Measurements from ENCODE around the gene CDH4.

Gene CDH4

GRCh38 chr20:61455508-61456215 lies 203.6 kb downstream of the CDH4 start:
- Histone ChIP-seq H3K9me3 (replicated peaks in 1 of 2; ENCODE audit: control insufficient read depth in 2 of 2, insufficient read depth in 1 of 2, low read depth in 1 of 2, low read length in 2 of 2) (peaks cover 0 to 10% of the 10 kb centered on the region in 2 donors), H3K4me1 (ENCODE audit: control insufficient read depth in 2 of 2, insufficient read depth in 1 of 2, low read depth in 1 of 2, low read length in 2 of 2) (peaks cover 0 to 2% of the 10 kb centered on the region in 2 donors), H3K4me3 (ENCODE audit: low read length in 2 of 2) (no peak overlapping the region), H3K18ac (ENCODE audit: low read length) (no peak overlapping the region), H3K4me2 (ENCODE audit: insufficient read depth, low read length, poor library complexity, severe bottlenecking) (no peak overlapping the region), H2BK12ac (ENCODE audit: low read length) (no peak overlapping the region), H2BK120ac (ENCODE audit: low read depth, low read length) (no peak overlapping the region), H2AFZ (ENCODE audit: low read length) (no peak overlapping the region), H3K23ac (ENCODE audit: low read depth, low read length, poor library complexity) (no peak overlapping the region), H2BK5ac (ENCODE audit: low read length) (no peak overlapping the region), H3K27me3 (ENCODE audit: control insufficient read depth in 3 of 3, insufficient read depth in 3 of 3, low read depth in 1 of 3, low read length in 3 of 3) (no peaks in the 10 kb centered on the region), H3K36me3 (replicated peaks in 1 of 2; ENCODE audit: control insufficient read depth in 2 of 2, insufficient read depth in 2 of 2, low read length in 2 of 2) (no peaks in the 10 kb centered on the region), H3K14ac (ENCODE audit: low read length) (no peak overlapping the region), H2AK5ac (ENCODE audit: low read depth, low read length) (no peak overlapping the region), H3K79me1 (ENCODE audit: low read depth, low read length) (peaks cover 6% of the 10 kb centered on the region), H2BK15ac (ENCODE audit: low read length) (no peak overlapping the region), H3K27ac (replicated peaks; ENCODE audit: low read length) (no peak overlapping the region), H3K9ac (ENCODE audit: low read depth, low read length, poor library complexity) (no peak overlapping the region), H4K8ac (ENCODE audit: low read depth, low read length) (no peak overlapping the region), H3K4ac (ENCODE audit: low read length) (no peak overlapping the region), H4K91ac (ENCODE audit: low read depth, low read length, poor library complexity) (no peak overlapping the region)
- WGBS, 2 donors (ENCODE audit: extremely low coverage in 2 of 2, insufficient read length in 2 of 2, insufficient replicate concordance in 1 of 2), result no CpG with 5 or more reads among the region's 6 CpGs
- no peak for DNase-seq (ENCODE audit: low spot score)

- H3K27me3 ChIP-seq (ENCODE audit: control insufficient read depth in 3 of 3, insufficient read depth in 3 of 3, low read depth in 1 of 3, low read length in 3 of 3), result no peaks in the 10 kb centered on the region
- H4K91ac ChIP-seq (ENCODE audit: low read depth, low read length, poor library complexity), result no peak overlapping the region
- peak overlapping the region; percentile 57 for H3K23ac ChIP-seq (ENCODE audit: low read depth, low read length, poor library complexity)
- H3K4ac ChIP-seq (ENCODE audit: low read length), result no peak overlapping the region
- H2BK120ac ChIP-seq (ENCODE audit: low read depth, low read length), result no peak overlapping the region
- H3K9ac ChIP-seq (ENCODE audit: low read depth, low read length, poor library complexity), result peak overlapping the region; percentile 52
- peaks cover 6 to 8% of the 10 kb centered on the region in 2 donors for H3K4me1 ChIP-seq (ENCODE audit: control insufficient read depth in 2 of 2, insufficient read depth in 1 of 2, low read depth in 1 of 2, low read length in 2 of 2)
- H3K4me2 ChIP-seq (ENCODE audit: insufficient read depth, low read length, poor library complexity, severe bottlenecking), result no peak overlapping the region
- H3K9me3 ChIP-seq (replicated peaks in 1 of 2; ENCODE audit: control insufficient read depth in 2 of 2, insufficient read depth in 1 of 2, low read depth in 1 of 2, low read length in 2 of 2), result peaks cover 2 to 15% of the 10 kb centered on the region in 2 donors
- no peak for DNase-seq (ENCODE audit: low spot score)
- WGBS, 2 donors (ENCODE audit: extremely low coverage in 2 of 2, insufficient read length in 2 of 2, insufficient replicate concordance in 1 of 2), result no CpG with 5 or more reads among the region's 4 CpGs
- H2BK12ac ChIP-seq (ENCODE audit: low read length), result no peak overlapping the region
- no peak overlapping the region for H3K27ac ChIP-seq (replicated peaks; ENCODE audit: low read length)
- H3K14ac ChIP-seq (ENCODE audit: low read length), result no peak overlapping the region
- no peak overlapping the region for H4K8ac ChIP-seq (ENCODE audit: low read depth, low read length)
- H2BK15ac ChIP-seq (ENCODE audit: low read length), result no peak overlapping the region
- no peak overlapping the region for H2AFZ ChIP-seq (ENCODE audit: low read length)
- H3K79me1 ChIP-seq (ENCODE audit: low read depth, low read length), result peaks cover 6% of the 10 kb centered on the region
- H3K4me3 ChIP-seq (ENCODE audit: low read length in 2 of 2), result peak overlapping the region in 1 of 2 donors; percentile 65
- H3K18ac ChIP-seq (ENCODE audit: low read length), result no peak overlapping the region
- H3K36me3 ChIP-seq (replicated peaks in 1 of 2; ENCODE audit: control insufficient read depth in 2 of 2, insufficient read depth in 2 of 2, low read length in 2 of 2), result no peaks in the 10 kb centered on the region
- H2BK5ac ChIP-seq (ENCODE audit: low read length), result no peak overlapping the region
- H2AK5ac ChIP-seq (ENCODE audit: low read depth, low read length), result no peak overlapping the region
Observed at GRCh38 chr20:61457725-61458124, 205.7 kb downstream of the CDH4 start.

DNA sequence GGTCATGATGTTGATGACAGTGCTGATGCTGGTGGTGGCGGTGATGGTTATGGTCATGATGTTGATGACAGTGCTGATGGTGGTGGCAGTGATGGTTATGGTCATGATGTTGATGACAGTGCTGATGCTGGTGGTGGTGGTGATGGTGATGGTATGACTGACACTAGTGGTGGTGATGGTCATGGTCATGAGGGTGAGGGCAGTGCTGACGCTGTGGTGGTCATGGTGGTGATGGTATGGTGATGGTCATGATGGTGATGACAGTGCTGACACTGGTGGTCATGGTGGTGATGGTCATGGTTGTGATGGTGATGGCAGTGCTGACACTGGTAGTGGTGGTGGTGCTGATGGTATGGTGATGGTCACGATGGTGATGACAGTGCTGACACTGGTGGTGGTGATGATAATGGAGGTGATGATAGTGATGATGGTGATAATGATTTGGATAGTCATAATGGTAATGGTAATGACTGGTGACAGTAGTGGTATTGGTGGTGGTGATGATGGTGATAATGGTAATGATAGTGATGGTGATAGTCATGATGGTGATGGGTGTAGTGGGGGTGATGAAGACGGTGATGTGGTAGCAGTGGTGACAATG lies 206.2 kb downstream of the CDH4 start:
- Histone ChIP-seq H3K4ac (ENCODE audit: low read length) (no peak overlapping the region), H3K27me3 (ENCODE audit: control insufficient read depth in 3 of 3, insufficient read depth in 3 of 3, low read depth in 1 of 3, low read length in 3 of 3) (no peaks in the 10 kb centered on the region), H3K4me1 (ENCODE audit: control insufficient read depth in 2 of 2, insufficient read depth in 1 of 2, low read depth in 1 of 2, low read length in 2 of 2) (peaks cover 6 to 8% of the 10 kb centered on the region in 2 donors), H2AK5ac (ENCODE audit: low read depth, low read length) (no peak overlapping the region), H3K36me3 (replicated peaks in 1 of 2; ENCODE audit: control insufficient read depth in 2 of 2, insufficient read depth in 2 of 2, low read length in 2 of 2) (no peaks in the 10 kb centered on the region), H2BK15ac (ENCODE audit: low read length) (no peak overlapping the region), H4K91ac (ENCODE audit: low read depth, low read length, poor library complexity) (no peak overlapping the region), H4K8ac (ENCODE audit: low read depth, low read length) (no peak overlapping the region), H2BK5ac (ENCODE audit: low read length) (no peak overlapping the region), H3K27ac (replicated peaks; ENCODE audit: low read length) (no peak overlapping the region), H2BK120ac (ENCODE audit: low read depth, low read length) (no peak overlapping the region), H2AFZ (ENCODE audit: low read length) (no peak overlapping the region), H3K18ac (ENCODE audit: low read length) (no peak overlapping the region), H3K4me2 (ENCODE audit: insufficient read depth, low read length, poor library complexity, severe bottlenecking) (no peak overlapping the region), H3K23ac (ENCODE audit: low read depth, low read length, poor library complexity) (peak overlapping the region; percentile 82), H3K79me1 (ENCODE audit: low read depth, low read length) (peaks cover 6% of the 10 kb centered on the region), H3K9me3 (replicated peaks in 1 of 2; ENCODE audit: control insufficient read depth in 2 of 2, insufficient read depth in 1 of 2, low read depth in 1 of 2, low read length in 2 of 2) (peaks cover 2 to 21% of the 10 kb centered on the region in 2 donors), H3K4me3 (ENCODE audit: low read length in 2 of 2) (peak overlapping the region in 1 of 2 donors; percentile 21), H3K9ac (ENCODE audit: low read depth, low read length, poor library complexity) (peak overlapping the region; percentile 54), H3K14ac (ENCODE audit: low read length) (no peak overlapping the region), H2BK12ac (ENCODE audit: low read length) (peak overlapping the region; percentile 63)
- WGBS, 2 donors (ENCODE audit: extremely low coverage in 2 of 2, insufficient read length in 2 of 2, insufficient replicate concordance in 1 of 2), result 100% methylated on average over 1 of the region's 4 CpGs; no CpG with 5 or more reads in 1 of the 2 donors
- no peak for DNase-seq (ENCODE audit: low spot score)

DNA sequence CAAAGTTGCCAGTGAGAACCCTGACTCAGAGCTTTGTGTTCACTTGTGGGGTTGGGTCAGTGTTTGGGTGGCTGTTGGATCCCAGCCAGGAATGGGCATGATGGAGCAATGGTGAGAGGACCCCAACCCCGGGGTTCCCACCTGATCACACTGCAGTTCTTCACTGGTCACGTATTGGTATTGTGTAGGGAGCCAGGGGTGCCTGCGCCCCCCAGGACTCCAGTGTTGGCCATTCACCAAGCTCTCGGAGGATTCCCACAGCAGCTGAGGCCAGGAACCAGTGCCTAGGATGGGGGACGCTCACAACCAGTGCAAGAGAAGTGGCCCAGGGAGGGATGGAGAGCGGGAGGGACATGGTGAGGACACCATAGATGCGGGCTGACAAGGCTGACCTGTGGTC lies 207.2 kb downstream of the CDH4 start:
- Histone ChIP-seq H2AK5ac (ENCODE audit: low read depth, low read length) (peak overlapping the region; percentile 53), H3K14ac (ENCODE audit: low read length) (no peak overlapping the region), H3K9ac (ENCODE audit: low read depth, low read length, poor library complexity) (peak overlapping the region; percentile 52), H3K27ac (replicated peaks; ENCODE audit: low read length) (no peak overlapping the region), H3K4me3 (ENCODE audit: low read length in 2 of 2) (no peak overlapping the region), H3K36me3 (replicated peaks in 1 of 2; ENCODE audit: control insufficient read depth in 2 of 2, insufficient read depth in 2 of 2, low read length in 2 of 2) (no peaks in the 10 kb centered on the region), H3K27me3 (ENCODE audit: control insufficient read depth in 3 of 3, insufficient read depth in 3 of 3, low read depth in 1 of 3, low read length in 3 of 3) (no peaks in the 10 kb centered on the region), H2BK12ac (ENCODE audit: low read length) (no peak overlapping the region), H2AFZ (ENCODE audit: low read length) (no peak overlapping the region), H3K23ac (ENCODE audit: low read depth, low read length, poor library complexity) (no peak overlapping the region), H2BK120ac (ENCODE audit: low read depth, low read length) (no peak overlapping the region), H3K4ac (ENCODE audit: low read length) (no peak overlapping the region), H2BK15ac (ENCODE audit: low read length) (peak overlapping the region; percentile 25), H2BK5ac (ENCODE audit: low read length) (no peak overlapping the region), H3K4me1 (ENCODE audit: control insufficient read depth in 2 of 2, insufficient read depth in 1 of 2, low read depth in 1 of 2, low read length in 2 of 2) (peaks cover 6 to 8% of the 10 kb centered on the region in 2 donors), H3K79me1 (ENCODE audit: low read depth, low read length) (peaks cover 6% of the 10 kb centered on the region), H3K9me3 (replicated peaks in 1 of 2; ENCODE audit: control insufficient read depth in 2 of 2, insufficient read depth in 1 of 2, low read depth in 1 of 2, low read length in 2 of 2) (peaks cover 6 to 25% of the 10 kb centered on the region in 2 donors), H3K4me2 (ENCODE audit: insufficient read depth, low read length, poor library complexity, severe bottlenecking) (no peak overlapping the region), H4K8ac (ENCODE audit: low read depth, low read length) (no peak overlapping the region), H4K91ac (ENCODE audit: low read depth, low read length, poor library complexity) (no peak overlapping the region), H3K18ac (ENCODE audit: low read length) (peak overlapping the region; percentile 31)
- no peak for DNase-seq (ENCODE audit: low spot score)
- no CpG with 5 or more reads among the region's 7 CpGs for WGBS, 2 donors (ENCODE audit: extremely low coverage in 2 of 2, insufficient read length in 2 of 2, insufficient replicate concordance in 1 of 2)
